Right lung (tissue), 5 donors: ENCODE results near the gene ZFHX2. TPM values are rescaled to one million over a fixed set of nuclear protein-coding genes. Genes with fewer than 3 reads are reported as not detected.
A peak's percentile ranks its signal among the peaks of the same experiment; 100 is the strongest.

Experiments used
- DNase-seq, 2 donors: peaks; one replicate each; pipeline ENCODE4 v3.0.0-alpha.2; 2013
- polyA plus RNA-seq, 5 donors: library from polyadenylated mRNA; unstranded; fragments of 120-200 nt; gene quantifications; one replicate each; pipeline versions ENCODE4 v1.2.1 to v1.2.3, GENCODE V29; 2013; ENCODE audit warnings: inconsistent platforms in 1 of 5, low replicate concordance in 1 of 5; ENCODE audit not compliant: insufficient read length in 5 of 5, insufficient read depth in 1 of 5

The ZFHX2 gene
- polyA plus RNA-seq, 5 donors, result 4.4 to 6.1 (median 5.0) TPM

- DNase-seq, result no peak
Observed at GRCh38 chr14:23561259-23561658, 9.7 kb upstream of the ZFHX2 start.

- DNase-seq, result no peak
Observed at GRCh38 chr14:23559926-23560520, 8.5 kb upstream of the ZFHX2 start.

GRCh38 chr14:23559010-23559925 is 7.7 kb upstream of the ZFHX2 start:
- no peak for DNase-seq

GRCh38 chr14:23558346-23559009 is 6.9 kb upstream of the ZFHX2 start:
- DNase-seq, result no peak

GRCh38 chr14:23557946-23558345 is 6.4 kb upstream of the ZFHX2 start:
- DNase-seq, result no peak

- DNase-seq, result no peak
Observed at GRCh38 chr14:23557521-23557920, 6.0 kb upstream of the ZFHX2 start.

GRCh38 chr14:23556700-23557440 is 5.3 kb upstream of the ZFHX2 start:
- DNase-seq, result no peak

- peak; percentile 85 to 90 for DNase-seq
Observed at GRCh38 chr14:23555882-23556699, 4.5 kb upstream of the ZFHX2 start, which contains the start of gene THTPA. TSS of gene THTPA (plus strand) at chr14:23556271. CDS start at chr14:23556758, 487 bp downstream.

GRCh38 chr14:23555533-23555881 is 3.9 kb upstream of the ZFHX2 start:
- DNase-seq, result no peak

- DNase-seq, result no peak
Observed at GRCh38 chr14:23550812-23551265, 726 bp downstream of the ZFHX2 start.

GRCh38 chr14:23550131-23550811 is 1.3 kb downstream of the ZFHX2 start:
- no peak for DNase-seq

GRCh38 chr14:23548351-23549318 is 2.9 kb downstream of the ZFHX2 start:
- no peak for DNase-seq

- no peak for DNase-seq
Observed at GRCh38 chr14:23547924-23548323, 3.6 kb downstream of the ZFHX2 start.

GRCh38 chr14:23546450-23547035 is 5.0 kb downstream of the ZFHX2 start:
- no peak for DNase-seq

- no peak for DNase-seq
Observed at GRCh38 chr14:23545740-23546365, 5.7 kb downstream of the ZFHX2 start.

GRCh38 chr14:23544511-23545447 is 6.8 kb downstream of the ZFHX2 start:
- DNase-seq, result no peak

- no peak for DNase-seq
Observed at GRCh38 chr14:23543403-23543802, 8.2 kb downstream of the ZFHX2 start.
